K562 (cell line): Measurements from ENCODE around the gene NOD2. TPM values are rescaled to one million over a fixed set of nuclear protein-coding genes. Genes with fewer than 3 reads are reported as not detected.
A peak's percentile ranks its signal among the peaks of the same experiment; 100 is the strongest.

ENCODE experiments used
- BCOR ChIP-seq: fragments of 450-650 bp; IDR thresholded peaks from 2 replicates; pipeline ENCODE4 v1.6.1; 2016
- BDP1 ChIP-seq: IDR thresholded peaks from 3 replicates; pipeline ENCODE4 v1.6.1; 2011; ENCODE audit not compliant: insufficient read length, insufficient read depth
- CSDE1 ChIP-seq, 2 experiments: fragments of 450-650 bp; IDR thresholded peaks; 2 replicates each; pipeline ENCODE4 v1.6.1; 2016; ENCODE audit warnings: mild to moderate bottlenecking in 1 of 2
- ESRRA ChIP-seq: fragments of 450-650 bp; IDR thresholded peaks from 2 replicates; pipeline ENCODE4 v1.6.1; 2014; ENCODE audit warnings: low read depth, mild to moderate bottlenecking, moderate library complexity, borderline replicate concordance
- FUS ChIP-seq: fragments of 200-400 bp; formaldehyde crosslinking; optimal IDR thresholded peaks from 2 replicates; pipeline ENCODE3; 2017; ENCODE audit warnings: low read depth, low read length
- JUN ChIP-seq, 2 experiments: sonication (generic) in 1 of 2; formaldehyde crosslinking in 1 of 2; IDR thresholded peaks; 2 replicates each; pipeline versions ENCODE4 v1.6.1 to v1.8.0; 2012 to 2022; ENCODE audit warnings: borderline replicate concordance in 2 of 2, mild to moderate bottlenecking in 2 of 2, improper control_type of control experiment in 1 of 2, low read depth in 1 of 2, low read length in 1 of 2, missing genetic modification reagents in 1 of 2
- KDM1A ChIP-seq, 2 experiments: fragments of 450-650 bp; IDR thresholded peaks; 2 replicates each; pipeline ENCODE4 v1.6.1; 2016; ENCODE audit warnings: mild to moderate bottlenecking in 2 of 2
- LARP7 ChIP-seq: fragments of 450-650 bp; IDR thresholded peaks from 2 replicates; pipeline ENCODE4 v1.6.1; 2016
- MED1 ChIP-seq: sonication (generic); formaldehyde crosslinking; IDR thresholded peaks from 2 replicates; pipeline ENCODE4 v1.8.1; 2023; ENCODE audit warnings: missing genetic modification reagents, borderline replicate concordance
- NR2F6 ChIP-seq: fragments of 450-650 bp; formaldehyde crosslinking; IDR thresholded peaks from 2 replicates; pipeline ENCODE4 v1.4.0; 2020; ENCODE audit warnings: mild to moderate bottlenecking
- PTBP1 ChIP-seq: fragments of 200-400 bp; formaldehyde crosslinking; IDR thresholded peaks from 2 replicates; pipeline ENCODE4 v1.6.1; 2017; ENCODE audit warnings: low read depth, low read length
- RBM25 ChIP-seq: fragments of 200-400 bp; formaldehyde crosslinking; IDR thresholded peaks from 2 replicates; pipeline ENCODE4 v1.6.1; 2018; ENCODE audit warnings: low read length, low read depth, moderate library complexity; ENCODE audit not compliant: severe bottlenecking
- SMARCA5 ChIP-seq: fragments of 450-650 bp; IDR thresholded peaks from 2 replicates; pipeline ENCODE4 v1.6.1; 2016
- TAF1 ChIP-seq: IDR thresholded peaks from 2 replicates; pipeline ENCODE4 v1.6.1; 2011; ENCODE audit warnings: mild to moderate bottlenecking, low read length, moderate library complexity; ENCODE audit not compliant: insufficient read depth, control insufficient read depth, severe bottlenecking; ENCODE audit errors: extremely low read depth
- ZFP36 ChIP-seq: fragments of 150-350 bp; IDR thresholded peaks from 2 replicates; pipeline ENCODE4 v1.6.1; 2018; ENCODE audit warnings: low read length, low read depth; ENCODE audit not compliant: partially characterized antibody
- ZNF695 ChIP-seq: fragments of 450-650 bp; formaldehyde crosslinking; IDR thresholded peaks from 2 replicates; pipeline ENCODE4 v1.4.0; 2020; ENCODE audit warnings: mild to moderate bottlenecking, moderate library complexity
- polyA plus RNA-seq, 8 experiments: library from polyadenylated mRNA; depleted of rRNA in 4 of 8; stranded (reverse) in 5 of 8; unstranded in 3 of 8; fragments of >200 nt; fragmentation: Nextera tagmentation in 2 of 8; fragmentation: Illumina TruSeq in 1 of 8; extraction: Ambion mirVana in 2 of 8; extraction: Trizol in 1 of 8; gene quantifications; 2 replicates each; pipeline versions ENCODE4 v1.2.1 to v1.2.3, GENCODE V29; 2011 to 2014; ENCODE audit warnings: inconsistent platforms in 1 of 8, missing spikeins in 1 of 8
- total RNA-seq, 7 experiments: library from RNA; depleted of rRNA in 6 of 7; stranded (reverse); fragments of >200 nt in 6 of 7; fragmentation: Illumina TruSeq in 2 of 7; extraction: Trizol in 2 of 7; gene quantifications; 2 replicates each; pipeline versions ENCODE4 v1.2.1 to v1.2.3, GENCODE V29; 2011 to 2021; ENCODE audit warnings: low replicate concordance in 1 of 7
- TF ChIP-seq, protein P1 (sequence below): sonication (generic); formaldehyde crosslinking; IDR thresholded peaks from 2 replicates; pipeline ENCODE4 v1.8.0; 2022; ENCODE audit warnings: mild to moderate bottlenecking, missing genetic modification reagents, borderline replicate concordance
- TF ChIP-seq, protein P2 (sequence below): fragments of 450-650 bp; formaldehyde crosslinking; IDR thresholded peaks from 2 replicates; pipeline ENCODE4 v1.4.0; 2020; ENCODE audit warnings: mild to moderate bottlenecking, moderate library complexity
- TF ChIP-seq, protein P3 (sequence below): fragments of 250-450 bp; sonication (Bioruptor Pico); IDR thresholded peaks from 2 replicates; pipeline ENCODE4 v1.8.0; 2022; ENCODE audit warnings: moderate library complexity, mild to moderate bottlenecking, inconsistent platforms
- TF ChIP-seq, protein P4 (sequence below): fragments of 450-650 bp; IDR thresholded peaks from 2 replicates; pipeline ENCODE4 v1.6.1; 2016; ENCODE audit warnings: antibody characterized with exemption
- TF ChIP-seq, protein P5 (sequence below), 2 experiments: IDR thresholded peaks in 1 of 2; conservative IDR thresholded peaks in 1 of 2; 2 replicates each; pipeline ENCODE4 v1.6.1; 2016; ENCODE audit warnings: low read depth in 2 of 2, mild to moderate bottlenecking in 1 of 2, missing compliant biosample characterization in 1 of 2, missing genetic modification characterization in 1 of 2, moderate library complexity in 1 of 2

The NOD2 gene
- total and polyA plus RNA-seq, 9 of the 15 experiments (the other 6 are each of a cell fraction or from before 2014, with no cell fraction given) = 0.04 TPM; not detected in 8

DNA sequence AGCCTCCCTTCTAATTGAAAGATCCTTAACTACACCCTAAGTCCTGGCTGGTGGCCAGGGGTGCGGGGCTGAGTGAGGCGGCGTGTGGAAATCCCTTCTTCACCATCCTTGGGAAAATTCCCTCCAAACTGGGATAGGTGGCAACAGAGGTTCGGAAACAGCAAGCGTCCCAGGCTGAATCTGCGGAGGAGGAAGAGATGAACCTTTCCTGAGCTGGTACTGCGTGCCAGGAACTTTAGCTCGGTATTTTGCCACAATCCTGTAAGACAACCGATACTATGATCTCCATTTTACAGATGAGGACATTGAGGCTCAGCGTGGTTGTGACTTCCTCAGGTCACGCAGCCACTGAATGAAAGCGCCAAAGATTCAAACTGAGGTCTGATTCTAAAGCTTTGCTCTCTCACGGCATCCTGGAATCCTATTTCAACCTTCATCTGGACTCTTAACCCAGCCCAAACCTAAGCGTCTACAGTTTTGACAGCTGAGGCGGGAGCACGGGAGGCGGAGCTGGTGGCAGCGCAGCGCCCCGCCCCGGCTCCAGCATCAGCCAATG, 47.9 kb downstream of the NOD2 start (continued):
- TF ChIP-seq CSDE1 (IDR thresholded peaks at IDR 0.05) (no peak), KDM1A (IDR thresholded peaks at IDR 0.05) (peak; percentile 58 to 77), BCOR (peak; percentile 91), LARP7 (no peak), TAF1 (no peak), MED1 (no peak), ESRRA (0 out of 2 replicates have a peak, but pooled peaks have one; percentile 21), NR2F6 (CRISPR knock-in tag) (no peak), RBM25 (peak; percentile 92), ZNF695 (CRISPR knock-in tag) (no peak), BDP1 (no peak), ZFP36 (no peak), FUS (no peak), SMARCA5 (peak; percentile 77; the same call in 1 of the 2 replicates), JUN (IDR thresholded peaks at IDR 0.05; ENCODE audit: borderline replicate concordance, low read depth, low read length) (no peak), JUN (CRISPR knock-in tag; IDR thresholded peaks at IDR 0.05; ENCODE audit: borderline replicate concordance) (no peak), PTBP1 (0 out of 2 replicates have a peak, but pooled peaks have one; percentile 64)
- TF ChIP-seq, protein P1, sequence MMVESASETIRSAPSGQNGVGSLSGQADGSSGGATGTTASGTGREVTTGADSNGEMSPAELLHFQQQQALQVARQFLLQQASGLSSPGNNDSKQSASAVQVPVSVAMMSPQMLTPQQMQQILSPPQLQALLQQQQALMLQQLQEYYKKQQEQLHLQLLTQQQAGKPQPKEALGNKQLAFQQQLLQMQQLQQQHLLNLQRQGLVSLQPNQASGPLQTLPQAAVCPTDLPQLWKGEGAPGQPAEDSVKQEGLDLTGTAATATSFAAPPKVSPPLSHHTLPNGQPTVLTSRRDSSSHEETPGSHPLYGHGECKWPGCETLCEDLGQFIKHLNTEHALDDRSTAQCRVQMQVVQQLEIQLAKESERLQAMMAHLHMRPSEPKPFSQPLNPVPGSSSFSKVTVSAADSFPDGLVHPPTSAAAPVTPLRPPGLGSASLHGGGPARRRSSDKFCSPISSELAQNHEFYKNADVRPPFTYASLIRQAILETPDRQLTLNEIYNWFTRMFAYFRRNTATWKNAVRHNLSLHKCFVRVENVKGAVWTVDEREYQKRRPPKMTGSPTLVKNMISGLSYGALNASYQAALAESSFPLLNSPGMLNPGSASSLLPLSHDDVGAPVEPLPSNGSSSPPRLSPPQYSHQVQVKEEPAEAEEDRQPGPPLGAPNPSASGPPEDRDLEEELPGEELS (CRISPR knock-in tag) = no peak
- TF ChIP-seq, protein P2, sequence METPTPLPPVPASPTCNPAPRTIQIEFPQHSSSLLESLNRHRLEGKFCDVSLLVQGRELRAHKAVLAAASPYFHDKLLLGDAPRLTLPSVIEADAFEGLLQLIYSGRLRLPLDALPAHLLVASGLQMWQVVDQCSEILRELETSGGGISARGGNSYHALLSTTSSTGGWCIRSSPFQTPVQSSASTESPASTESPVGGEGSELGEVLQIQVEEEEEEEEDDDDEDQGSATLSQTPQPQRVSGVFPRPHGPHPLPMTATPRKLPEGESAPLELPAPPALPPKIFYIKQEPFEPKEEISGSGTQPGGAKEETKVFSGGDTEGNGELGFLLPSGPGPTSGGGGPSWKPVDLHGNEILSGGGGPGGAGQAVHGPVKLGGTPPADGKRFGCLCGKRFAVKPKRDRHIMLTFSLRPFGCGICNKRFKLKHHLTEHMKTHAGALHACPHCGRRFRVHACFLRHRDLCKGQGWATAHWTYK (CRISPR knock-in tag) = no peak
- TF ChIP-seq, protein P3, sequence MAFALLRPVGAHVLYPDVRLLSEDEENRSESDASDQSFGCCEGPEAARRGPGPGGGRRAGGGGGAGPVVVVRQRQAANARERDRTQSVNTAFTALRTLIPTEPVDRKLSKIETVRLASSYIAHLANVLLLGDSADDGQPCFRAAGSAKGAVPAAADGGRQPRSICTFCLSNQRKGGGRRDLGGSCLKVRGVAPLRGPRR (CRISPR knock-in tag) = no peak
- TF ChIP-seq, protein P4, sequence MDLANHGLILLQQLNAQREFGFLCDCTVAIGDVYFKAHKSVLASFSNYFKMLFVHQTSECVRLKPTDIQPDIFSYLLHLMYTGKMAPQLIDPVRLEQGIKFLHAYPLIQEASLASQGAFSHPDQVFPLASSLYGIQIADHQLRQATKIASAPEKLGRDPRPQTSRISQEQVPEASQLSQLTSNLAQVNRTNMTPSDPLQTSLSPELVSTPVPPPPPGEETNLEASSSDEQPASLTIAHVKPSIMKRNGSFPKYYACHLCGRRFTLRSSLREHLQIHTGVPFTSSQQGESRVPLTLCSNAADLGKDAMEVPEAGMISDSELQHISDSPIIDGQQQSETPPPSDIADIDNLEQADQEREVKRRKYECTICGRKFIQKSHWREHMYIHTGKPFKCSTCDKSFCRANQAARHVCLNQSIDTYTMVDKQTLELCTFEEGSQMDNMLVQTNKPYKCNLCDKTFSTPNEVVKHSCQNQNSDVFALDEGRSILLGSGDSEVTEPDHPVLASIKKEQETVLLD = no peak
- TF ChIP-seq, protein P5, sequence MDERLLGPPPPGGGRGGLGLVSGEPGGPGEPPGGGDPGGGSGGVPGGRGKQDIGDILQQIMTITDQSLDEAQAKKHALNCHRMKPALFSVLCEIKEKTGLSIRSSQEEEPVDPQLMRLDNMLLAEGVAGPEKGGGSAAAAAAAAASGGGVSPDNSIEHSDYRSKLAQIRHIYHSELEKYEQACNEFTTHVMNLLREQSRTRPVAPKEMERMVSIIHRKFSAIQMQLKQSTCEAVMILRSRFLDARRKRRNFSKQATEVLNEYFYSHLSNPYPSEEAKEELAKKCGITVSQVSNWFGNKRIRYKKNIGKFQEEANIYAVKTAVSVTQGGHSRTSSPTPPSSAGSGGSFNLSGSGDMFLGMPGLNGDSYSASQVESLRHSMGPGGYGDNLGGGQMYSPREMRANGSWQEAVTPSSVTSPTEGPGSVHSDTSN (CRISPR knock-in tag; IDR thresholded peaks at IDR 0.05; ENCODE audit: low read depth) = no peak
- TF ChIP-seq, protein P5 (tag; conservative IDR thresholded peaks at IDR 0.05; ENCODE audit: low read depth) = peak; percentile 25; the same call in 1 of the 2 replicates
